Measurements from ENCODE around the gene ZDHHC17.

ZDHHC17 gene

DNA sequence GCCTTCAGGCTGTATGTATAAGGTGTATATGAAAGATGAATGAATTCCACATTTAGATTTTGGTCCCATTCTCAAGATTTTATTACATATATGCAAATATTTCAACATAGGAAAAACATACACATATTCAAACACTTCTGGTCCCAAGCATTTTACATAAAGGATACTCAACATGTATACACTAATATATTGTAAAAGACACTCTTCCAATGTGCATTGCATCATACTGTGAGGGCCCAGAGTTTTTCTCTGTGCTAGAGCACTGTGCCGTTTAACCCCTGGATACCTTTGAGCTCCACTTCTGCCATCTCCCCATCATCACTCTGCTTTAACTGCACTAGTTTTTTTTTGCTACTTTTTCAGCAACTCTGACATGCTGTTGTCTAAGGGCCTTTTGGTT lies 48.1 kb downstream of the ZDHHC17 start:
- Histone ChIP-seq H3K4me2 (ENCODE audit: low read length) (no peak overlapping the region), H3K4me3 (ENCODE audit: low read depth, low read length) (no peak overlapping the region)

DNA sequence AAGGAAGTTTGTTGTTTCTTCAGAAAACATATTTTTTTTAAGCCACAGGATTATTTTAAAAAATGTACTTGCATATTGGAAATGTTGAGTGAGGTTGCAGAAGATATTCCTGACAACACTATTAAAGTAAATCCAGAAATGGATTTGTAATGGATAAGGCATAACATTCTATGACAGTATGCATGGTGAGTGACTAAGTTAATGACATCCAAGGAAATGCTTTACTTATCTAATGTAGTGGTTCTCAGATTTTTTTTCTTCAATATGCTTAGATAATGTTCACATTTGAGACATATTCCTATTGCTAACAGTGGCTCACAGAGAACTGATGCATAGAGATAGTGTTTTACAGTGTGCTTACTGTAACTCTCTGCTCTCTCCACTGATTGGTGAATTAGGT lies 49.4 kb downstream of the ZDHHC17 start:
- no peaks in the 10 kb centered on the region for H3K79me2 ChIP-seq
- H3K27me3 ChIP-seq (ENCODE audit: control insufficient read depth, insufficient read depth, low read length) = no peaks in the 10 kb centered on the region
- no peak overlapping the region for H2AFZ ChIP-seq
- no peaks in the 10 kb centered on the region for H3K36me3 ChIP-seq (ENCODE audit: control insufficient read depth, insufficient read depth, low read length)
- H3K9me3 ChIP-seq (ENCODE audit: control insufficient read depth, low read length) = no peaks in the 10 kb centered on the region
- no peak overlapping the region for H3K4me3 ChIP-seq (ENCODE audit: low read depth, low read length)
- H3K27ac ChIP-seq = no peak overlapping the region
- TF ChIP-seq, protein P1, sequence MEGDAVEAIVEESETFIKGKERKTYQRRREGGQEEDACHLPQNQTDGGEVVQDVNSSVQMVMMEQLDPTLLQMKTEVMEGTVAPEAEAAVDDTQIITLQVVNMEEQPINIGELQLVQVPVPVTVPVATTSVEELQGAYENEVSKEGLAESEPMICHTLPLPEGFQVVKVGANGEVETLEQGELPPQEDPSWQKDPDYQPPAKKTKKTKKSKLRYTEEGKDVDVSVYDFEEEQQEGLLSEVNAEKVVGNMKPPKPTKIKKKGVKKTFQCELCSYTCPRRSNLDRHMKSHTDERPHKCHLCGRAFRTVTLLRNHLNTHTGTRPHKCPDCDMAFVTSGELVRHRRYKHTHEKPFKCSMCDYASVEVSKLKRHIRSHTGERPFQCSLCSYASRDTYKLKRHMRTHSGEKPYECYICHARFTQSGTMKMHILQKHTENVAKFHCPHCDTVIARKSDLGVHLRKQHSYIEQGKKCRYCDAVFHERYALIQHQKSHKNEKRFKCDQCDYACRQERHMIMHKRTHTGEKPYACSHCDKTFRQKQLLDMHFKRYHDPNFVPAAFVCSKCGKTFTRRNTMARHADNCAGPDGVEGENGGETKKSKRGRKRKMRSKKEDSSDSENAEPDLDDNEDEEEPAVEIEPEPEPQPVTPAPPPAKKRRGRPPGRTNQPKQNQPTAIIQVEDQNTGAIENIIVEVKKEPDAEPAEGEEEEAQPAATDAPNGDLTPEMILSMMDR (IDR thresholded peaks at IDR 0.05) = no peak
- no peak overlapping the region for H3K4me2 ChIP-seq (ENCODE audit: low read length)
- H3K4me1 ChIP-seq = no peaks in the 10 kb centered on the region
- H3K9ac ChIP-seq = no peak overlapping the region

More for the DNA sequence above, 48.1 kb downstream of the ZDHHC17 start:
- no peaks in the 10 kb centered on the region for H3K36me3 ChIP-seq (ENCODE audit: control insufficient read depth, insufficient read depth, low read length)
- TF ChIP-seq, protein P1 (IDR thresholded peaks at IDR 0.05) = no peak
- no peaks in the 10 kb centered on the region for H3K9me3 ChIP-seq (ENCODE audit: control insufficient read depth, low read length)
- H3K27me3 ChIP-seq (ENCODE audit: control insufficient read depth, insufficient read depth, low read length) = no peaks in the 10 kb centered on the region
- H2AFZ ChIP-seq = no peak overlapping the region
- no peaks in the 10 kb centered on the region for H3K4me1 ChIP-seq
- H3K9ac ChIP-seq = no peak overlapping the region
- no peak overlapping the region for H3K27ac ChIP-seq
- no peaks in the 10 kb centered on the region for H3K79me2 ChIP-seq

DNA sequence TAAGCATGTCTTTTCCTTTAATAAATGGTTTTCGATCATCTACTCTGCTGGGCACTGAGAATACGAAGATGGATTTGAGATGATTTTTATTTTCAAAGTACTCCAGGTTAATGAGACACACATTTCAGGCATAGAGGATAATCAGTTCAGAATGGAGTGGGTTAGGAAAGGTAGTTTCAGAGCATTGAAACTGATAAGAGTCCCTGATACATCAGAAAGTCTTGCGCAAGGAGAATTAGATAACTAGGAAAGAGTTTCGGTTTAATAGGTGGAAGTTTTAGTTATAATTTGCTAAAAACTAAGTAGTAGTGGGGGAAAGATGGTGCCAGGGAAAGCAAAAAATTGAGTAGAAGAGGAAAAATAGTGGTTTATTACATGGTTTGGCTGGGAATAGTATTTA lies 50.1 kb downstream of the ZDHHC17 start:
- Histone ChIP-seq H3K9ac (no peak overlapping the region), H3K79me2 (no peaks in the 10 kb centered on the region), H3K27me3 (ENCODE audit: control insufficient read depth, insufficient read depth, low read length) (no peaks in the 10 kb centered on the region), H2AFZ (no peak overlapping the region), H3K4me2 (ENCODE audit: low read length) (no peak overlapping the region), H3K9me3 (ENCODE audit: control insufficient read depth, low read length) (no peaks in the 10 kb centered on the region), H3K36me3 (ENCODE audit: control insufficient read depth, insufficient read depth, low read length) (no peaks in the 10 kb centered on the region), H3K4me3 (ENCODE audit: low read depth, low read length) (no peak overlapping the region), H3K4me1 (no peaks in the 10 kb centered on the region), H3K27ac (no peak overlapping the region)
- TF ChIP-seq, protein P1 (IDR thresholded peaks at IDR 0.05) = no peak

DNA sequence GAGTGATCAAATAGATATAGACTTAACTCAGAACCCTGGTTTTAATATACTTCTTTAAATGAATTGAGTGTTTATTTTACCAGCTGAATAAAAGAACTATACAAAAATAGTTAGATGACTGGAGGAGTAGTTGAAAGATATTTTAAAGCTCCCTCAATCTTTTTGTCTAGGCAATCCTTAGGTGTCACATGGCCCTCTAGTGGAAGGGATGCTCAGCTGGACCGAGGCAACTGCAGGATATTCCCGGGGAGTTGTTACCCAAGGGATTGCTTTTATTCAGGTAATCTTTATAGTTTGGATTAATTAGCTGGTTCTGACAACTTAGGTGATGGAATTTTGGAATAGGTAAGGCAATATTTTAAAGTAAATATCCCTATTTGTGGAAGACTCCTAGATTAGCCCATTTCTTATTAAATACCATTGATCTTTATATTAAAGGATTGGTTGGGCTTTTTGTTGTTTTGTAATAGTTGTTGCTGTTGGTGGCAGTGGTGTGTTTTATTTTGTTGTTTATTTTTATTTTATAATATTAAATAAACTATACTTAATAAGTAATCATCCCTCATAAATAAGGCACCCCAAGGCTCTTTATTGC lies 57.1 kb downstream of the ZDHHC17 start:
- no peaks in the 10 kb centered on the region for H3K9me3 ChIP-seq (ENCODE audit: control insufficient read depth, low read length)
- no peak overlapping the region for H3K27ac ChIP-seq
- no peak overlapping the region for H3K4me2 ChIP-seq (ENCODE audit: low read length)
- H3K36me3 ChIP-seq (ENCODE audit: control insufficient read depth, insufficient read depth, low read length) = no peaks in the 10 kb centered on the region
- H3K27me3 ChIP-seq (ENCODE audit: control insufficient read depth, insufficient read depth, low read length) = no peaks in the 10 kb centered on the region
- no peak overlapping the region for H3K9ac ChIP-seq
- no peaks in the 10 kb centered on the region for H3K4me1 ChIP-seq
- H3K4me3 ChIP-seq (ENCODE audit: low read depth, low read length) = no peak overlapping the region
- H2AFZ ChIP-seq = no peak overlapping the region
- TF ChIP-seq, protein P1 (IDR thresholded peaks at IDR 0.05) = peak; percentile 49
- no peaks in the 10 kb centered on the region for H3K79me2 ChIP-seq

DNA sequence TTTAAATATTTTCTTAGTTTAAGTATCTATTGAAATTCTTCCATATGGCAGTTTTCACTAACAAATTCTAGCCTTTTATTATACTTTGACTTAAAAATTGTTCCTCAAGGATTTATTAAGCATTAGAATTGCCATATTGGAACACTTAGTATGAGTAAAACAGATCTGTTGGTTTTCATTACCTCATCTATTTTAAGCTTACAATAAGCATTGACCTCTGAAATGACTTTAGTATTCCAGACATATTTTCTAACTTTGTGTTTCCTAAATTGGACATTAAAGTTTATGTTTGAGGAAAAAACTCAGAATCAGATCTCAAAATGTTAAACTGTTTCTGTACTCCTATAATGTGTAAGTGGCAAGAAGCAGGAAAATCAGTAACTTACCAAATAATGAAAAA lies 66.5 kb downstream of the ZDHHC17 start:
- TF ChIP-seq, protein P1 (IDR thresholded peaks at IDR 0.05) = no peak
- H3K36me3 ChIP-seq (ENCODE audit: control insufficient read depth, insufficient read depth, low read length) = no peaks in the 10 kb centered on the region
- H2AFZ ChIP-seq = no peak overlapping the region
- no peaks in the 10 kb centered on the region for H3K4me1 ChIP-seq
- H3K27me3 ChIP-seq (ENCODE audit: control insufficient read depth, insufficient read depth, low read length) = no peaks in the 10 kb centered on the region
- H3K9ac ChIP-seq = no peak overlapping the region
- H3K4me2 ChIP-seq (ENCODE audit: low read length) = no peak overlapping the region
- no peaks in the 10 kb centered on the region for H3K79me2 ChIP-seq
- no peak overlapping the region for H3K27ac ChIP-seq
- H3K4me3 ChIP-seq (ENCODE audit: low read depth, low read length) = no peak overlapping the region
- no peaks in the 10 kb centered on the region for H3K9me3 ChIP-seq (ENCODE audit: control insufficient read depth, low read length)

Measured in parathyroid adenoma (tissue), 2 donors.